Stimulated activated CD4-positive, alpha-beta T cell treated with anti-CD3 and anti-CD28 coated beads, Interleukin-2, amount 100 ng/mL, for 48 hours (primary cell): ENCODE measurements around the gene AKAP8L.
"Not testable (repeated sequence)": the region's sequence is repeated elsewhere in the genome, so short reads cannot be mapped to it uniquely, and the experiment has no call there.

ENCODE experiments used
- DNase-seq, 2 donors: peaks; one replicate each; pipeline ENCODE4 v3.0.0-alpha.2; 2020

AKAP8L gene

DNA sequence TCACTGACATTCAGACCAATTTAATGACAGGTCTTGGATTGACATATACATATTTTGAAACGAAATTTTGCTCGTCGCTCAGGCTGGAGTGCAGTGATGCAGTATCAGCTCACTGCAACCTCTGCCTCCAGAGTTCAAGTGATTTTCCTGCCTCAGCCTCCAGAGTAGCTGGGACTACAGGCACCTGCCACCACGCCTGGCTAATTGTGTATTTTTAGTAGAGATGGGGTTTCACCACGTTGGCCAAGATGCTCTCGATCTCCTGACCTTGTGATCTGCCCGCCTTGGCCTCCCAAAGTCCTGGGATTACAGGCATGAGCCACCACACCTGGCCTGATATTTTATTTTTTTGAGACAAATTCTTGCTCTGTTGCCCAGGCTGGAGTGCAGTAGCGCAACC, 66.3 kb downstream of the AKAP8L start:
- not testable (repeated sequence) for DNase-seq

DNA sequence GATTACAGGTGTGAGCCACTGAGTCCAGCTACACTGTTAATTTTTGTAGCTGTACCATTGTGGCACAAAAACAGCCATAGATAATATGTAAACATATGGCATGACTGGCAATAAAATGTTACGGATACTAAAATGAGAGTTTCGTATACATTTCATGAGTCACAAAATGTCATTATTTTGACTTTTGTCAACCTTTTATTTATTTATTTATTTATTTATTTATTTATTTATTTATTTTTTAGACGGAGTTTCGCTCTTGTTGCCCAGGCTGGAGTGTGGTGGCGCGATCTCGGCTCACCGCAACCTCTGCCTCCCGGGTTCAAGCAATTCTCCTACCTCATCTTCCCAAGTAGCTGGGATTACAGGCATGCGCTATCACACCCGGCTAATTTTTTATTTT, 77.5 kb downstream of the AKAP8L start:
- not testable (repeated sequence) for DNase-seq

DNA sequence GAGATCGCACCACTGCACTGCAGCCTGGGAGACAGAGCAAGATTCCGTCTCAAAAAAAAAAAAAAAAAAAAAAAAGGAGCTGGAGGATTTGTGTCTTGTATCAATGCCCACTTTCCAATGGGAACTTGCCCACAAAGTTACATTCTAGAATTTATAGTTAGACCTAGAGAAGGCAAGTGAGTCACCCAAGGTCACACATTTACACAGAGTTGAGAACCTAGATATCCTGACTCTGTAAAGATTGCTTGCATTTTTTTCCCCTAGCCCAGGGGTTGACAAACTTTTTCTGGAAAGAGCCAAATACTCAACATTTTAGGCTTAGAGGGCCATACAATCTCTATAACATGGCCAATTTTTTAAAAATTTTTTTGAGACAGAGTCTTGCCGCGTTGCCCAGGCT, 78.7 kb downstream of the AKAP8L start:
- no peak for DNase-seq

DNA sequence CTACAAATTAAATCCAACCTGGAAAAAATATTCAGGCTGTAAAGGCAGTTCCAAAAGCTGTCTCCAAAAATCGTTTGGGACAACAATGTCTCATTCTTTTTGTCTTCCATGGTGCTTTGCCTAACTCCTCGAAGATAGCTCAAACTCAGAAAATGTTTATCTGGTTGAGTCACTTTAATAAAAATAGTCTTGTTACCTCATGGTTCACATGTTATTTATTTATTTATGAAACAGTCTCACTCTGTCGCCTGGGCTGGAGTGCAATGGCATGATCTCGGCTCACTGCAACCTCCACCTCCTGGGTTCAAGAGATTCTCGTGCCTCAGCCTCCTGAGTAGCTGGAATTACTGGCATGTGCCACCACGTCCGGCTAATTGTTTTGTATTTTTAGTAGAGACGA, 81.6 kb downstream of the AKAP8L start:
- no peak for DNase-seq

DNA sequence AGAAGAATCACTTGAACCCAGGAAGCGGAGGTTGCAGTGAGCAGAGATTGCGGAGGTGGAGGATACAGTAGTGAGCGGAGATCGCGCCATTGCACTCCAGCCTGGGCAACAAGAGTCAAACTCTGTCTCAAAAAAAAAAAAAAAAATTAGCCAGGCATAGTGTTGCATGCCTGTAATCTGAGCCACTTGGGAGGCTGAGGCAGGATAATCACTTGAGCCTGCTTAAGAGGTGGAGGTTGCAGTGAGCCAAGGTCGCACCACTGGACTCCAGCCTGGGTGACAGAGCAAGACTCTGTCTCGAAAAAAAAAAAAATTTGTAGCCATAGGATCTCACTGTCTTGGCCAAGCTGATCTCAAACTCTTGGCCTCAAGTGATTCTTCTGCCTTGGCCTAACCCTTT, 82.8 kb downstream of the AKAP8L start:
- DNase-seq = not testable (repeated sequence)

DNA sequence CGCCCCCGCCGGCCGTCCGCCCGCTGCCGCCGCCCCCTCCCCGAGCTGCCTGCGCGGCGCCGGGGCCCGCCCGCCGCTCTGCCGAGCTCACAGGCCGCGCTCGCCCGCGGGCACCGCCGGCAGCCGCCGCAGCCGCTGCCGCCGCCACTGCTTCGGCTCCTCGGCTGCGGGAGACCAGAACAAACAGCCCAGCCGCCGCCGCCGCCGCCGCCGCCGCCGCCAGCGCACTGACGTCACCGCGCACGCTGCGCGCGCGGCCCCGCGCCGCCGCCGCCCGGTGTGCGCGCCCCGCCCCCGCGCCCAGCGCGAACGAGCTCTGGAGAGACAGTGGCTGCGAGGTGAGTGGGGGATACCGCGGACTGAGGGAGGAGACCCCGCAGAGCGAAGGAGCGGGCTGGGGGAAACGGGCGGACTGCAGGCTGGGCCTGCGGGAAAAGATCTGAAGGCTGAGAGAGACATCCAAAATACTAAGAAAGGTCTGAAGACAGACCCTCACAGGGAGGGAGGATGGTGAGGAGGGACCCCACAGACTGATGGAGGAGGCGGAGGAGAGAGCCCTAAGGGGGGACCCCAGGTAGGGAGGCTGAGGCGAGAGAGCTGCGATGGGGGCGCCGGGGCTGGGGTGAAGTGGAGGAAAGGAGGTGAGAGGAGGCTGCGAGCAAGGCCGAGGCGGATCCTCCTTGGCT, 86.3 kb downstream of the AKAP8L start, which contains the start of gene BRD4:
Gene BRD4 (minus strand): TSS at position 229 of the 686 bp plus-strand sequence. CDS start 59,440 bp downstream, outside the sequence.
- DNase-seq = peak; percentile 69 to 80

DNA sequence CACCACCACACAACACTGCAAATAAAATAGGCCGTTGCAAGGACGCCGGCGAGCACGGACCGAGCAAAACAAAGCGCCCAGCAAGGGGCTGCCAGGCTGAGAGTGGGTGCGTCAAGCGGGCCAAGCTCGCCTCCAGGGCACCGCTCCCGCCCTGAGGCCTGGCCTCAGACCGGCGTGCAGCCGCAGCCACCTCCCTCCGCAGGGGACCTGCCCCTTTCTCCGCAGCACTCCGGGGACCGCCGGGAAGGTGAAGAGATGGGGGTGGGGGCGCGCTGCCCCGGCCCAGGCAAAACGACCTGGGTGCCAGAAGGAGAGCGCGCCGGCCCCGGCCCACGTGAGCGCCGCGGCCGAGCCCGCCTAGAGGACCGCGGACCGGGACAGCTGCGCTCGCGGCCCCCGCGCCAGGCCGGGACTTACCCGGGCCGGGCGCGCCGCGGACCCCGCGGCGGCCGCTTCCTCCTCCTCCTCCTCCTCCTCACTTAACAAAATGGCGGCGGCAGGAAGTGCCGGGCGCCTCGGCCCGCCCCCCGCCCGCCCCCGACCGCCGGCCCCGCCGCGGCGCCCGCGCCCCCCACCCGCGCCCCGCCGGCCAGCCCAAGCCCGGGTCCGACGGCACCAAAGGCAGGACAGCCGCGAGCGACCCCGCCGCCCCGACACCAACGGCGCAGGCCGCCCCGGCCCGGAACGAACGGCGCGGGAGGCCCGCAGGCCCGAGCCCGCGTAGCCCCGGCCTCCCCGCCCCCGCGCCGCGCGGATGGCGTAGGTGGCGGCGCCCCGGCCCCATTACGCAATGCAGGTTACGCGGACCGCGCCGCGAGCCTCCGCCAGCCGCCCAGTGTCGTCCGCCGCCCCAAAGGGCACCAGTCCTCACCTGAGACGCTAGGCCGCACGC, 87.1 kb downstream of the AKAP8L start:
- peak; percentile 47 to 60 for DNase-seq

DNA sequence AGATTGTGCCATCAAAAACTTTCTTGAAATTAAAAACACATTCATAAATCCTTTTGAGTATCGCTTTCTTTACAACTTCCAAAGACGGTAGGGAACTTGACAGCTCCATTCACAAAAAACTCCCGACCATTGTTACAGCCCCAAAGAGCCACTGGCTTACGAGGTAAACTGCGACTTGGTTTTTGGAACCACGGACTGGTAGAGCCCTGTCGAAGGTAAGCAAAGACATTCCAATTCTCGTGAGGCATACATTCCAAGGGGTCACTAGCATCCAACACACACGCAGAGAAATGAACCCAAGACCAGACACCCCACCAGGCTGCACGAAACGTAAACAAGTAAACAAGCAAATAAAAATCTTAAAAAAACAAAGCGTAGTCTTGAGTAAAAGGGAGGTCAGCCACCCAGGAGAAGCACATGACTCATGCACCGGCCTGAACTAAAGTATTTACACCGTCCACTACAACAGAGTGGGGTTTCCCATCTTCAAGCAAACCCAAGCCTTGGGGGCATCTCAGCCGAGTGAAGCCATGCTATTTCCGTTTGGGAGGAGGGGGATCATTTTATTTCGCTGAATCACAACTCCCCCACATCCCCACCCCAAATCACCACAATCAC, 87.9 kb downstream of the AKAP8L start:
- no peak for DNase-seq
